H1 (cell line): Measurements from ENCODE around the gene PHLDA3. TPM values are rescaled to one million over a fixed set of nuclear protein-coding genes. Genes with fewer than 3 reads are reported as not detected.

Experiments used
- ASH2L ChIP-seq: fragments of 200-600, 300-600 bp; sonication (generic); IDR thresholded peaks from one replicate; pipeline ENCODE4 v1.7.1; 2017; ENCODE audit warnings: low read length
- ATF2 ChIP-seq: IDR thresholded peaks from 2 replicates; pipeline ENCODE4 v1.6.1; 2012; ENCODE audit warnings: low read length, inconsistent platforms
- BCL11A ChIP-seq, 2 experiments: IDR thresholded peaks; one replicate each; pipeline ENCODE4 v1.6.1; 2011; ENCODE audit warnings: low read depth in 2 of 2, low read length in 2 of 2, mild to moderate bottlenecking in 2 of 2
- CEBPB ChIP-seq: IDR thresholded peaks from 2 replicates; pipeline ENCODE4 v1.6.1; 2012; ENCODE audit warnings: low read depth, low read length
- CTCF ChIP-seq, 3 experiments: IDR thresholded peaks; 1 replicate in 2 of 3; 2 replicates in 1 of 3; pipeline versions ENCODE4 v1.5.1 to v1.6.1; 2011; ENCODE audit warnings: low read length in 3 of 3, mild to moderate bottlenecking in 3 of 3, inconsistent platforms in 2 of 3, low read depth in 1 of 3, moderate library complexity in 1 of 3; ENCODE audit not compliant: insufficient read depth in 1 of 3; ENCODE audit errors: control extremely low read depth in 1 of 3
- EP300 ChIP-seq, 2 experiments: IDR thresholded peaks; 1 replicate in 1 of 2; 2 replicates in 1 of 2; pipeline ENCODE4 v1.6.1; 2011 to 2012; ENCODE audit warnings: low read depth in 2 of 2, low read length in 2 of 2, mild to moderate bottlenecking in 2 of 2, borderline replicate concordance in 1 of 2, inconsistent platforms in 1 of 2, moderate library complexity in 1 of 2
- EZH2 ChIP-seq: fragments of 200-600 bp; sonication (generic); IDR thresholded peaks from 2 replicates; pipeline ENCODE4 v1.7.1; 2012; ENCODE audit warnings: low read depth, mild to moderate bottlenecking, moderate library complexity, low read length, inconsistent platforms; ENCODE audit not compliant: severe bottlenecking
- GABPA ChIP-seq: IDR thresholded peaks from 2 replicates; pipeline ENCODE4 v1.6.1; 2011; ENCODE audit warnings: mild to moderate bottlenecking, low read length, moderate library complexity, borderline replicate concordance; ENCODE audit not compliant: insufficient read depth
- GTF2F1 ChIP-seq: IDR thresholded peaks from 2 replicates; pipeline ENCODE4 v1.6.1; 2012; ENCODE audit warnings: low read depth, low read length, improper control_type of control experiment, borderline replicate concordance
- KDM5A ChIP-seq: fragments of 200-600 bp; IDR thresholded peaks from 2 replicates; pipeline ENCODE4 v1.7.1; 2012; ENCODE audit warnings: mild to moderate bottlenecking, low read length, inconsistent platforms, mixed read lengths
- NANOG ChIP-seq: IDR thresholded peaks from 2 replicates; pipeline ENCODE4 v1.6.1; 2011; ENCODE audit warnings: low read length, low read depth, mild to moderate bottlenecking, inconsistent platforms; ENCODE audit not compliant: insufficient read depth, poor library complexity, severe bottlenecking
- PHF8 ChIP-seq: fragments of 200-600 bp; sonication (generic); conservative IDR thresholded peaks from 2 replicates; pipeline ENCODE4 v1.7.1; 2012; ENCODE audit warnings: low read depth, mild to moderate bottlenecking, inconsistent platforms, low read length, moderate library complexity
- RAD21 ChIP-seq, 2 experiments: IDR thresholded peaks in 1 of 2; conservative IDR thresholded peaks in 1 of 2; 2 replicates each; pipeline ENCODE4 v1.6.1; 2011; ENCODE audit warnings: low read depth in 2 of 2, low read length in 2 of 2, improper control_type of control experiment in 1 of 2, inconsistent platforms in 1 of 2, mild to moderate bottlenecking in 1 of 2, moderate library complexity in 1 of 2
- RNF2 ChIP-seq: fragments of 200-900, 300-1000 bp; sonication (generic); IDR thresholded peaks from 2 replicates; pipeline ENCODE4 v1.7.1; 2016; ENCODE audit warnings: borderline replicate concordance, low read depth, mild to moderate bottlenecking, antibody characterized with exemption, low read length; ENCODE audit not compliant: poor library complexity, severe bottlenecking; ENCODE audit errors: missing control alignments
- SIN3A ChIP-seq, 2 experiments: IDR thresholded peaks in 1 of 2; conservative IDR thresholded peaks in 1 of 2; 2 replicates each; pipeline ENCODE4 v1.6.1; 2011 to 2012; ENCODE audit warnings: low read length in 2 of 2, improper control_type of control experiment in 1 of 2, low read depth in 1 of 2, mild to moderate bottlenecking in 1 of 2
- SRF ChIP-seq: IDR thresholded peaks from 2 replicates; pipeline ENCODE4 v1.6.1; 2011; ENCODE audit warnings: mild to moderate bottlenecking, low read depth, low read length, moderate library complexity
- TEAD4 ChIP-seq: IDR thresholded peaks from 2 replicates; pipeline ENCODE4 v1.6.1; 2012; ENCODE audit warnings: low read depth, low read length, inconsistent platforms, mixed read lengths
- YY1 ChIP-seq: IDR thresholded peaks from 2 replicates; pipeline ENCODE4 v1.6.1; 2011; ENCODE audit warnings: low read depth, mild to moderate bottlenecking, low read length
- polyA plus RNA-seq, 7 experiments: library from polyadenylated mRNA; depleted of rRNA in 3 of 7; stranded (reverse) in 5 of 7; unstranded in 2 of 7; fragments of >200 nt in 5 of 7; fragments of 200-250 nt in 2 of 7; gene quantifications; 1 replicate in 5 of 7; 2 replicates in 1 of 7; 4 replicates in 1 of 7; pipeline versions ENCODE4 v1.2.1 to v1.2.3, GENCODE V29; 2011 to 2013; ENCODE audit warnings: missing spikeins in 2 of 7, mixed read lengths in 2 of 7
- total RNA-seq: library from RNA; stranded (reverse); fragmentation: NEBNext Ultra II Directional; extraction: Animal tissue kit (Norgen Biotek cat#: 25700); gene quantifications from 2 replicates; pipeline ENCODE4 v1.2.1, GENCODE V29; 2021

Gene PHLDA3
- total and polyA plus RNA-seq, 2 of the 8 experiments (the other 6 are each of a cell fraction or from before 2014, with no cell fraction given) = 25.5 to 27.5 TPM

- TF ChIP-seq RAD21 (IDR thresholded peaks at IDR 0.05 in 1 of 2, conservative IDR thresholded peaks at IDR 0.05 in 1 of 2; ENCODE audit: low read depth in 2 of 2, low read length in 2 of 2) (no peak), RNF2 (no peak), CTCF (IDR thresholded peaks at IDR 0.05; ENCODE audit: control extremely low read depth in 1 of 3, insufficient read depth in 1 of 3, low read depth in 1 of 3, low read length in 3 of 3) (no peak), BCL11A (IDR thresholded peaks at IDR 0.05; ENCODE audit: low read depth in 2 of 2, low read length in 2 of 2) (no peak), GABPA (no peak), YY1 (0 out of 2 replicates have a peak, but pooled peaks have one; percentile 13), SIN3A (conservative IDR thresholded peaks at IDR 0.05 in 1 of 2, IDR thresholded peaks at IDR 0.05 in 1 of 2; ENCODE audit: low read depth in 1 of 2, low read length in 2 of 2) (no peak), SRF (peak; percentile 95), TEAD4 (peak; percentile 89), NANOG (no peak), ASH2L (peak; percentile 51), KDM5A (no peak), PHF8 (no peak), EZH2 (no peak), ATF2 (no peak), EP300 (IDR thresholded peaks at IDR 0.05; ENCODE audit: borderline replicate concordance in 1 of 2, low read depth in 2 of 2, low read length in 2 of 2) (peak in 1 of 2 experiments; percentile 18; a peak in 1 of 3 replicates), CEBPB (no peak), GTF2F1 (no peak)
These were observed 34.6 kb upstream of the PHLDA3 start (continued) for GRCh38 chr1:201503397-201504176.
